Lung (tissue), 12 donors: ENCODE measurements around the gene LDB2. TPM values are rescaled to one million over a fixed set of nuclear protein-coding genes. Genes with fewer than 3 reads are reported as not detected.

Source experiments
- ATAC-seq: fragments of 200-7000 bp; cut with Tn5 transposase; one replicate; pipeline ENCODE4 v1.9.1; 2020; ENCODE audit warnings: moderate number of reproducible peaks; ENCODE audit not compliant: insufficient read depth, low FRiP score
- DNase-seq, 3 donors: peaks; one replicate each; pipeline ENCODE4 v3.0.0-alpha.2; 2013 to 2017
- H3K27ac ChIP-seq, 2 donors: one replicate each; pipeline ENCODE4 v1.5.1; 2013; ENCODE audit warnings: mild to moderate bottlenecking in 2 of 2, moderate library complexity in 2 of 2, control low read depth in 1 of 2, inconsistent platforms in 1 of 2, low read depth in 1 of 2, low read length in 1 of 2
- H3K27me3 ChIP-seq, 3 donors: one replicate each; pipeline ENCODE4 v1.5.1; 2013; ENCODE audit warnings: low read length in 2 of 3; ENCODE audit not compliant: control insufficient read depth in 3 of 3, insufficient read depth in 3 of 3
- H3K36me3 ChIP-seq, 4 donors: one replicate each; pipeline ENCODE4 v1.5.1; 2013; ENCODE audit warnings: low read length in 4 of 4, mild to moderate bottlenecking in 1 of 4, moderate library complexity in 1 of 4; ENCODE audit not compliant: control insufficient read depth in 4 of 4, insufficient read depth in 4 of 4
- H3K4me1 ChIP-seq, 5 donors: one replicate each; pipeline ENCODE4 v1.5.1; 2013; ENCODE audit warnings: low read length in 5 of 5, mild to moderate bottlenecking in 2 of 5, moderate library complexity in 1 of 5; ENCODE audit not compliant: control insufficient read depth in 5 of 5, insufficient read depth in 5 of 5
- H3K4me3 ChIP-seq: one replicate; pipeline ENCODE4 v1.5.1; 2013; ENCODE audit warnings: mild to moderate bottlenecking, control low read depth, moderate library complexity
- H3K9ac ChIP-seq, 2 donors: one replicate each; pipeline ENCODE4 v1.5.1; 2013; ENCODE audit warnings: low read length in 2 of 2, control low read depth in 1 of 2; ENCODE audit not compliant: insufficient read depth in 1 of 2
- H3K9me3 ChIP-seq, 4 donors: one replicate each; pipeline ENCODE4 v1.5.1; 2013; ENCODE audit warnings: low read length in 3 of 4, mild to moderate bottlenecking in 1 of 4, moderate library complexity in 1 of 4; ENCODE audit not compliant: control insufficient read depth in 4 of 4, insufficient read depth in 3 of 4
- WGBS, 2 donors: extraction: QIAGEN DNeasy Blood & Tissue Kit; methylation state at CpG; one replicate each; pipeline ENCODE4 v1.1.7; 2013; 5-methylcytosine and 5-hydroxymethylcytosine counted together
- polyA plus RNA-seq, 2 donors: library from polyadenylated mRNA; stranded (reverse); fragments of 200-250 nt; gene quantifications; one replicate each; pipeline ENCODE4 v1.2.1, GENCODE V29; 2013
- total RNA-seq, 2 donors: library from RNA; depleted of rRNA in 1 of 2; stranded (reverse); fragments of >200 nt in 1 of 2; gene quantifications; one replicate each; pipeline ENCODE4 v1.2.1, GENCODE V29; 2014 to 2021
- TF ChIP-seq, protein P1 (sequence below): IDR thresholded peaks from 2 replicates; pipeline ENCODE4 v1.5.1; 2012; ENCODE audit warnings: mild to moderate bottlenecking; ENCODE audit errors: control extremely low read depth, extremely low read depth
- donor health status: control.
- donor health status: control.
- donor health status: Bipolar disorder and iron deficiency.
- donor health status: healthy.
- donor health status: DM: yes; HTN: yes; CAD: no.

The LDB2 gene
- total and polyA plus RNA-seq, 4 donors: 18.1 to 147 (median 46.1) TPM

DNA sequence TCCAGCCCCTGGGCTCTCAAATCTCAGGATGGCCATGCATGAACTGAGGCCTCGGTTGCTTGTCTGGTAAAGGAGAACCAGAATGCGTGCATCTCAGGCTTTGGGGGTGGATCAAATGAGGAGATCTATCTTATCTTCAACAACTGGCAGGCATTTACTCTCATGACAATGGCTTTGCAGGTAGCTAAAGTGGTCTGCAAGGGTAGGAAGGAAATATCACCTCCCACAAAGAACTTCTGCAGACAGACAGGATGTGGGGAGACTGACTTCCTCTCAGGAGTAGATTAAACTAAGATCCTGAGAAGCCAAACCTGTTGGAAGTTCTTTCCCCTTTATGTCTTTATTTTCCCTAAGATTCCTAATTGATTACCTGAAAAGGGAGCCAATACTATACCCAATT is 7.8 kb downstream of the LDB2 start:
- DNase-seq: no peak
- 35 to 51% methylated on average over 2 of the region's 2 CpGs for WGBS, 2 donors
- Histone ChIP-seq H3K4me1 (peaks cover 0 to 14% (median 4%) of the 10 kb centered on the region in 5 donors), H3K9ac (no peak overlapping the region), H3K36me3 (peaks cover 0 to 5% (median 3%) of the 10 kb centered on the region in 4 donors), H3K9me3 (no peaks in the 10 kb centered on the region), H3K27me3 (no peaks in the 10 kb centered on the region), H3K27ac (peak overlapping the region in 1 of 2 donors; percentile 11), H3K4me3 (no peak overlapping the region)
- ATAC-seq: no peak
- TF ChIP-seq, protein P1, sequence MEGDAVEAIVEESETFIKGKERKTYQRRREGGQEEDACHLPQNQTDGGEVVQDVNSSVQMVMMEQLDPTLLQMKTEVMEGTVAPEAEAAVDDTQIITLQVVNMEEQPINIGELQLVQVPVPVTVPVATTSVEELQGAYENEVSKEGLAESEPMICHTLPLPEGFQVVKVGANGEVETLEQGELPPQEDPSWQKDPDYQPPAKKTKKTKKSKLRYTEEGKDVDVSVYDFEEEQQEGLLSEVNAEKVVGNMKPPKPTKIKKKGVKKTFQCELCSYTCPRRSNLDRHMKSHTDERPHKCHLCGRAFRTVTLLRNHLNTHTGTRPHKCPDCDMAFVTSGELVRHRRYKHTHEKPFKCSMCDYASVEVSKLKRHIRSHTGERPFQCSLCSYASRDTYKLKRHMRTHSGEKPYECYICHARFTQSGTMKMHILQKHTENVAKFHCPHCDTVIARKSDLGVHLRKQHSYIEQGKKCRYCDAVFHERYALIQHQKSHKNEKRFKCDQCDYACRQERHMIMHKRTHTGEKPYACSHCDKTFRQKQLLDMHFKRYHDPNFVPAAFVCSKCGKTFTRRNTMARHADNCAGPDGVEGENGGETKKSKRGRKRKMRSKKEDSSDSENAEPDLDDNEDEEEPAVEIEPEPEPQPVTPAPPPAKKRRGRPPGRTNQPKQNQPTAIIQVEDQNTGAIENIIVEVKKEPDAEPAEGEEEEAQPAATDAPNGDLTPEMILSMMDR: no peak

DNA sequence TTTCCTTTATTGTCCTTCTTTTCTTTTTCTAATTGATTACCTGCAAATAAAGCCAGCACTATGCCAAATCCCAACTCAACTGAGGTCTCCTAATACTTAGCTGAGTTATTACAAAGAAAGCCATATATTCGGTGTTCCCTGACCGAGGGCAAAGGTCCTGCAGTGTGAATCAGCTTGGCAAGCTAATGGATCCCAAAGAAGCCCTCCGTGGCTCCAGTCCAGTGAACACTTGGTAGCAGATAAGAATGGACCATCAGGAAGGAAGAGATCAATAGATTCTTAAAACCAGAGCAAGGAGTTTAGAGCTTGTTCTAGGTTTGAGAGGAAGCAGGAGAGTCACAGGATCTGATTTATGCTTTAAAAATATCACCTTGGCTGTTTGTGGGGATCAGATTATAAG is 8.5 kb downstream of the LDB2 start:
- peaks cover 0 to 5% (median 3%) of the 10 kb centered on the region in 4 donors for H3K36me3 ChIP-seq
- no peak for DNase-seq
- WGBS, 2 donors: 62 to 92% methylated on average over 3 of the region's 3 CpGs
- H3K27ac ChIP-seq: peak overlapping the region; percentile 43 to 48
- ATAC-seq: no peak
- no peak overlapping the region for H3K4me3 ChIP-seq
- H3K4me1 ChIP-seq: peaks cover 0 to 14% (median 4%) of the 10 kb centered on the region in 5 donors
- no peaks in the 10 kb centered on the region for H3K27me3 ChIP-seq
- TF ChIP-seq, protein P1: no peak
- no peaks in the 10 kb centered on the region for H3K9me3 ChIP-seq
- H3K9ac ChIP-seq: no peak overlapping the region

DNA sequence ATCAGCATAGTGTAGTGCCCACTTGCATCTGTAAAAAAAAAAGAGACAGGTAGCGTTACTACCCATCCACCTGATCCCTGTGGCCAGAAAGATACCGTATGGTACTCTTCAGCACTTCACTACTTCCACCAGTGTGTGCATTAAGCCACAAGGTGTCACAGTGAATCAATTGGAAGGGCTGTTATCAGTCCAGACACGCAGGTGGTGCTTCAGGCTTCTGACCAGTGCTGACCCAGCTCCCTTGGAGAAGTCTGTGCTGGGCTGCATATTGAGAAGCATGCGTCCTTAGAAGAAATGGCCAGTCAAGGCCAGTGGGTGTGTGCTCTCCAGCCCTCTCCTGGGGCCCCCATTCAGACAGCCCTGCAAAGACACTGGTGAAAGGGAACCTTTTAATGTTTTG is 10.6 kb downstream of the LDB2 start:
- ATAC-seq (no peak), DNase-seq (no peak)
- Histone ChIP-seq H3K9me3 (no peaks in the 10 kb centered on the region), H3K27me3 (no peaks in the 10 kb centered on the region), H3K9ac (no peak overlapping the region), H3K4me1 (peaks cover 0 to 12% (median 0%) of the 10 kb centered on the region in 5 donors), H3K4me3 (no peak overlapping the region), H3K36me3 (peaks cover 0 to 5% (median 3%) of the 10 kb centered on the region in 4 donors), H3K27ac (no peak overlapping the region)
- TF ChIP-seq, protein P1: no peak
- WGBS, 2 donors: 82 to 85% methylated on average over 4 of the region's 4 CpGs
